Gastroesophageal sphincter (tissue), 4 donors: ENCODE data around the gene NDUFB11. TPM values are rescaled to one million over a fixed set of nuclear protein-coding genes. Genes with fewer than 3 reads are reported as not detected.
"Not testable (repeated sequence)": the region's sequence is repeated elsewhere in the genome, so short reads cannot be mapped to it uniquely, and the experiment has no call there.

Experiments used
- ATAC-seq: fragments of 150-250 bp; one replicate; pipeline ENCODE4 v1.9.1; 2016; ENCODE audit warnings: mild to moderate bottlenecking, moderate library complexity
- H3K27ac ChIP-seq, 4 donors: fragments of 200-600 bp; sonication (generic) in 3 of 4; 1 replicate in 3 of 4; 2 replicates in 1 of 4; pipeline ENCODE4 v1.5.1; 2016 to 2019
- H3K27me3 ChIP-seq: fragments of 200-600 bp; sonication (generic); one replicate; pipeline ENCODE4 v1.5.1; 2019
- H3K36me3 ChIP-seq, 2 donors: fragments of 200-600 bp; sonication (generic); one replicate each; pipeline ENCODE4 v1.5.1; 2019; ENCODE audit warnings: control low read depth in 1 of 2
- H3K4me1 ChIP-seq, 3 donors: fragments of 200-600 bp; sonication (generic); 1 replicate in 2 of 3; 2 replicates in 1 of 3; pipeline ENCODE4 v1.5.1; 2016 to 2019; ENCODE audit warnings: control low read depth in 2 of 3
- H3K4me3 ChIP-seq, 2 donors: fragments of 200-600 bp; sonication (generic); one replicate each; pipeline ENCODE4 v1.5.1; 2019; ENCODE audit warnings: mild to moderate bottlenecking in 1 of 2, moderate library complexity in 1 of 2
- H3K9me3 ChIP-seq, 3 donors: fragments of 200-600 bp; sonication (generic); one replicate each; pipeline ENCODE4 v1.5.1; 2017 to 2019; ENCODE audit warnings: control low read depth in 2 of 3
- CTCF ChIP-seq, 4 experiments: fragments of 200-600 bp in 2 of 4; fragments of 450-650 bp in 2 of 4; sonication (generic) in 1 of 4; IDR thresholded peaks; one replicate each; pipeline ENCODE4 v1.5.1; 2017 to 2019; ENCODE audit warnings: antibody characterized with exemption in 4 of 4, mild to moderate bottlenecking in 2 of 4, moderate library complexity in 2 of 4
- EP300 ChIP-seq: sonication (generic); formaldehyde crosslinking; IDR thresholded peaks from one replicate; pipeline ENCODE4 v1.6.1; 2017; ENCODE audit warnings: antibody characterized with exemption, mild to moderate bottlenecking
- POLR2A ChIP-seq, 2 donors: fragments of 450-650 bp; IDR thresholded peaks; one replicate each; pipeline ENCODE4 v1.6.1; 2017; ENCODE audit warnings: antibody characterized with exemption in 2 of 2, mild to moderate bottlenecking in 2 of 2, moderate library complexity in 1 of 2
- POLR2AphosphoS5 ChIP-seq: sonication (generic); formaldehyde crosslinking; IDR thresholded peaks from one replicate; pipeline ENCODE4 v1.6.1; 2017; ENCODE audit warnings: antibody characterized with exemption
- WGBS, 2 donors: methylation state at CpG; one replicate each; pipeline ENCODE4 v1.1.5; 2018; ENCODE audit warnings: low coverage in 1 of 2; 5-methylcytosine and 5-hydroxymethylcytosine counted together
- total RNA-seq, 4 donors: library from RNA; depleted of rRNA; stranded (reverse); fragments of >200 nt; gene quantifications; one replicate each; pipeline ENCODE4 v1.1.0, GENCODE V29; 2016

NDUFB11 gene
- total RNA-seq, 4 donors from 2014 or later = 43.3 to 66.8 (median 53.0) TPM

DNA sequence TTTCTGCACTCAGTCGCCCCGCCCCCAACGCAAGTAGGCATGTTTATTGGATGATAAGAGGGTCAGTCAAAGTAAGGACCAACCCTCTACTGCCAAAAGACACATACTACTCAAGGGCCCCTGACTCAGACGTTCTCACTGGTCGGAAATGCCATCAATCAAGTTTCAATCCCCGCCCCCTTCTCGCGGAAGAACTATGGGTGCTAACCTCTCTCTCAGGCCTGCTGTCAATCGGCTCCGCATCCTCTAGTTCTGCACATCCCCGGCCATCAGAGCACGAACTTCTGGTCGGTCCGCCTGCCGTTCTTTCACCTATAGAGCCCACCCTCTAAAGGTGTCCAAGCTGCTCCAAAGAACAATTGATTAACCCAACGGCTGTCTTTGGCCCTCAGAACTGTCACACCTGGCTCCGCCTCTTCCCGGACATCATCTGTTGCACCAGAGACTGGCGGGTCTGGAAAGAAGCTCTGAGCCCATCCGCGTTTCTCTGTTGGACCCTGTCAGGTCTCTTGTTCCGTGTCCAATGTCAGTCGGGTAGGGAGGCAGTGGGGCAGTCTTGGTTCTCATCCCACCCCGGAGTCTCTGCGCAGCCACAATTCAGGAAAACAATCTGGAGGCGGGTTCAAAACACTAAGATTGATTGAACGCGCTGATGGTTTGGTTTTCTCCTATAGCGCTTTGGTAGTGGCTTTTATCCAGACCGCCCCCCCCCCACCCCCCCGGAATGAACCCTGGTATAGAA lies 15.2 kb downstream of the NDUFB11 start:
- Histone ChIP-seq H3K27ac (peak overlapping the region; percentile 82 to 95 (median 84)), H3K4me3 (peak overlapping the region; percentile 58 to 99), H3K36me3 (no peaks in the 10 kb centered on the region), H3K27me3 (no peaks in the 10 kb centered on the region), H3K4me1 (peaks cover 0 to 5% (median 0%) of the 10 kb centered on the region in 3 donors), H3K9me3 (no peaks in the 10 kb centered on the region)
- no peak for TF ChIP-seq EP300
- peak in 1 of 2 donors; percentile 23 for TF ChIP-seq POLR2A (IDR thresholded peaks at IDR 0.05)
- ATAC-seq = peak; percentile 99
- WGBS, 2 donors = 0 to 30% methylated on average over 5 to 21 of the region's 31 CpGs

DNA sequence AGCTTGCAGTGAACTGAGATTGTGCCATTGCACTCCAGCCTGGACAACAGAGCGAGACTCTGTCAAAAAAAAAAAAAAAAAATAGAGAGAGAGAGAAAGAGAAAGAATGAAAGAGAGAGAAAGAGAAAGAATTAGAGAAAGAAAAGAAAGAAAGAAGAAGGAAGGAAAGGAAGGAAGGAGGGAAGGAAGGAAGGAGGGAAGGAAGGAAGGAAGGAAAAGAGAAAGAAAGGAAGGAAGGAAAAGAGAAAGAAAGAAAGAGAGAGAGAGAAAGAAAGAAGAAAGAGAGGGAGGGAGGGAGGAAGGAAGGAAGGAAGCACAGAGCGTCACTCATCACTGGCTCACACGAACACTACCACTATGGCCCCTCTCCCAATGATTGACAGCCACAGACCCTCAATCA lies 20.0 kb downstream of the NDUFB11 start:
- 86% methylated on average over 2 of the region's 3 CpGs; no CpG with 5 or more reads in 1 of the 2 donors for WGBS, 2 donors
- H3K4me1 ChIP-seq, H3K9me3 ChIP-seq, H3K27me3 ChIP-seq, H3K36me3 ChIP-seq, ATAC-seq, H3K27ac ChIP-seq, H3K4me3 ChIP-seq: not testable (repeated sequence)

DNA sequence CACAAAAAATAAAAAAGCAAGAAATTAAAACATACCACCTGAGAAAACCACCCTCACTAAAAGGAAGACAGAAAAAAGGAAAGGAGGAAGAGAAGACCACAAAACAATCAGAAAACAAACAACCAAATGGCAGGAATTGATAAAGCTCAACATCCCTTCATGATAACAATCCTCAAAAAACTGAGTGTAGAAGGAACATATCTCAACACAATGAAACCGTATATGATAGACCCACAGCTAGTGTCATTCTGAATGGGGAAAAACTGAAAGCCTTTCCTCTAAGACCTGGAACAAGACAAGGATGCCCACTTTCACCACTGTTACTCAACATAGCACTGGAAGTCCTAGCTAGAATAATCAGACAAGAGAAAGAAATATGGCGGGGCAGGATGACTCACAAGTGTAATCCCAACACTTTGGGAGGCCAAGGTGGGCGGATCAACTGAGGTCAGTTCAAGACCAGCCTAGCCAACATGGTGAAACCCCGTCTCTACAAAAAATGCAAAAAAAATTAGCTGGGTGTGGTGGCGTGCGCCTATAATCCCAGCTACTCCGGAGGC lies 27.9 kb downstream of the NDUFB11 start:
- 89 to 90% methylated on average over 3 to 7 of the region's 7 CpGs for WGBS, 2 donors
- H3K36me3 ChIP-seq, H3K27me3 ChIP-seq, ATAC-seq, H3K4me1 ChIP-seq, H3K4me3 ChIP-seq, H3K9me3 ChIP-seq, H3K27ac ChIP-seq: not testable (repeated sequence)

DNA sequence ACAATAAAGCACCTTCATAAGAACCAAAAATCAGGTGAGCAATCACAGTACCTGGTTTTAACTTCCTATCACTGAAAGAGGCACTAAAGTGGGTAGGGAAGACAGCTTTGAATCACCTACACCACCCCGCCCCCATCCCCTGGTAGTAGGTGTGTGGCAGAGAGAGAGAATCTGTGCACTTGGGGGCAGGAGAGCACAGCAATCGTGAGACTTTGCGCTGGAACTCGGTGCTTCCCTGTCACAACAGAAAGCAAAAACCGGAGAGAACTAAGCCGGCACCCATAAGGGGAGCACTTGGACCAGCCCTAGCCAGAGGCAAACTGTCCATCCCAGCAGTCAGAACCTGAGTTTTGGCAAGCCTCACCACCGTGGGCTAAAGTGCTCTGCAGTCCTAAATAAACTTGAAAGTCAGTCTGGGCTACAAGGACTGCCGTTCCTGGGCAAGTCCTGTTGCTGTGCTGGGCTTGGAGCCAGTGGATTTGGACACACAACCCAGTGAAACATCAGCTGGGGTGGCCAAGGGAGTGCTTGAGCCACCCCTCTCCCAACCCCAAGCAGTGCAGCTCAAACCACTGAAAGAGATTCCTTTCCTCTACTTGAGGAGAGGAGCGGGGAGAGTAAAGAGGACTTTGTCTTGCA lies 32.1 kb downstream of the NDUFB11 start:
- WGBS, 2 donors = 87% methylated on average over 5 of the region's 9 CpGs; no CpG with 5 or more reads in 1 of the 2 donors
- H3K27me3 ChIP-seq = no peaks in the 10 kb centered on the region
- H3K27ac ChIP-seq = no peak overlapping the region
- no peaks in the 10 kb centered on the region for H3K9me3 ChIP-seq
- ATAC-seq = no peak
- TF ChIP-seq POLR2A (IDR thresholded peaks at IDR 0.05) (no peak), CTCF (IDR thresholded peaks at IDR 0.05) (no peak), POLR2AphosphoS5 (no peak), EP300 (no peak)
- H3K4me3 ChIP-seq = no peak overlapping the region
- H3K36me3 ChIP-seq = no peaks in the 10 kb centered on the region
- H3K4me1 ChIP-seq = no peaks in the 10 kb centered on the region

- H3K4me3 ChIP-seq, H3K27me3 ChIP-seq, H3K4me1 ChIP-seq, H3K36me3 ChIP-seq, ATAC-seq, H3K9me3 ChIP-seq, H3K27ac ChIP-seq: not testable (repeated sequence)
- WGBS, 2 donors = no CpG with 5 or more reads among the region's 40 CpGs
These were observed 33.4 kb downstream of the NDUFB11 start for GRCh38 chrX:47110936-47111615.

GRCh38 chrX:47101206-47101605 lies 43.3 kb downstream of the NDUFB11 start:
- Histone ChIP-seq H3K4me3 (no peak overlapping the region), H3K36me3 (peaks cover 0 to 3% of the 10 kb centered on the region in 2 donors), H3K27ac (no peak overlapping the region), H3K4me1 (no peaks in the 10 kb centered on the region), H3K27me3 (no peaks in the 10 kb centered on the region), H3K9me3 (no peaks in the 10 kb centered on the region)
- no peak for ATAC-seq
- WGBS, 2 donors = 67% methylated on average over 1 of the region's 4 CpGs; no CpG with 5 or more reads in 1 of the 2 donors
- no peak for TF ChIP-seq CTCF (IDR thresholded peaks at IDR 0.05)
- no peak for TF ChIP-seq POLR2AphosphoS5
- TF ChIP-seq POLR2A (IDR thresholded peaks at IDR 0.05) = no peak
- no peak for TF ChIP-seq EP300
